ENCODE data around the gene H1-8. TPM values are rescaled to one million over a fixed set of nuclear protein-coding genes. Genes with fewer than 3 reads are reported as not detected.
"Not testable (repeated sequence)": the region's sequence is repeated elsewhere in the genome, so short reads cannot be mapped to it uniquely, and the experiment has no call there.

Gene H1-8
- total RNA-seq, 1 experiment from 2014 or later, result not detected

DNA sequence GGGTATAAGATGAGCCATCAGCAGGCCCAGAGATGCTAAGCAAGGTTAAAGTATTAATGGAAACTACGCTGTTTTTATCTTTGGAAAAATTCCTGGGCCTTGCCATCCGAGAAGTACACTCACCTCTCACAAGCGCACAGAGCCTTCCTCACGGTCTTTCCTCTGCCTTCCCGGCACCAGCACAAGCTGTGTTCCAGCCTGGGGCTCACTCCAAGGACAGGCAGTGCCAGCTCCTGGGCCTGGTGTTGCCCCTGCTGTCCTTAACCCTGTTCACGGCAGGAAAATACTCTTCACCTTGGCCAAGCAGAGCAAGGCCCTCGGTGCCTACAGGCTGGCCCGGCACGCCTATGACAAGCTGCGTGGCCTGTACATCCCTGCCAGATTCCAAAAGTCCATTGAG is 28.9 kb upstream of the H1-8 start:
- no peak overlapping the region for H2AFZ ChIP-seq
- no peaks in the 10 kb centered on the region for H3K36me3 ChIP-seq (ENCODE audit: low read depth)
- TF ChIP-seq, protein P1, sequence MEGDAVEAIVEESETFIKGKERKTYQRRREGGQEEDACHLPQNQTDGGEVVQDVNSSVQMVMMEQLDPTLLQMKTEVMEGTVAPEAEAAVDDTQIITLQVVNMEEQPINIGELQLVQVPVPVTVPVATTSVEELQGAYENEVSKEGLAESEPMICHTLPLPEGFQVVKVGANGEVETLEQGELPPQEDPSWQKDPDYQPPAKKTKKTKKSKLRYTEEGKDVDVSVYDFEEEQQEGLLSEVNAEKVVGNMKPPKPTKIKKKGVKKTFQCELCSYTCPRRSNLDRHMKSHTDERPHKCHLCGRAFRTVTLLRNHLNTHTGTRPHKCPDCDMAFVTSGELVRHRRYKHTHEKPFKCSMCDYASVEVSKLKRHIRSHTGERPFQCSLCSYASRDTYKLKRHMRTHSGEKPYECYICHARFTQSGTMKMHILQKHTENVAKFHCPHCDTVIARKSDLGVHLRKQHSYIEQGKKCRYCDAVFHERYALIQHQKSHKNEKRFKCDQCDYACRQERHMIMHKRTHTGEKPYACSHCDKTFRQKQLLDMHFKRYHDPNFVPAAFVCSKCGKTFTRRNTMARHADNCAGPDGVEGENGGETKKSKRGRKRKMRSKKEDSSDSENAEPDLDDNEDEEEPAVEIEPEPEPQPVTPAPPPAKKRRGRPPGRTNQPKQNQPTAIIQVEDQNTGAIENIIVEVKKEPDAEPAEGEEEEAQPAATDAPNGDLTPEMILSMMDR (conservative IDR thresholded peaks at IDR 0.05), result no peak
- no peak for TF ChIP-seq EZH2 (IDR thresholded peaks at IDR 0.05; ENCODE audit: low read depth)
- no peaks in the 10 kb centered on the region for H3K27me3 ChIP-seq (ENCODE audit: insufficient read depth, low read depth)
- DNase-seq, result no peak
- H3K9me2 ChIP-seq (ENCODE audit: insufficient read depth), result no peaks in the 10 kb centered on the region
- H3K4me3 ChIP-seq, result no peak overlapping the region
- no peaks in the 10 kb centered on the region for H3K79me2 ChIP-seq (ENCODE audit: low read depth)
- H3K27ac ChIP-seq, result no peak overlapping the region
- no TSS peak for BruUV-seq (replicated peaks)
- no peaks in the 10 kb centered on the region for H4K20me1 ChIP-seq (ENCODE audit: insufficient read depth)
- H3K9me3 ChIP-seq (ENCODE audit: insufficient read depth, low read depth), result no peaks in the 10 kb centered on the region
- no peak overlapping the region for H3K4me2 ChIP-seq
- ChIA-PET POLR2A (ENCODE audit: unreplicated experiment) (no interaction called here), CTCF (no interaction called here)
- intact Hi-C loops (cut with micrococcal nuclease; ENCODE audit: unreplicated experiment), result no loop called here
- H3F3A ChIP-seq (ENCODE audit: insufficient read depth, low read depth), result no peaks in the 10 kb centered on the region
- no peaks in the 10 kb centered on the region for H3K4me1 ChIP-seq (replicated peaks; ENCODE audit: insufficient read depth)

DNA sequence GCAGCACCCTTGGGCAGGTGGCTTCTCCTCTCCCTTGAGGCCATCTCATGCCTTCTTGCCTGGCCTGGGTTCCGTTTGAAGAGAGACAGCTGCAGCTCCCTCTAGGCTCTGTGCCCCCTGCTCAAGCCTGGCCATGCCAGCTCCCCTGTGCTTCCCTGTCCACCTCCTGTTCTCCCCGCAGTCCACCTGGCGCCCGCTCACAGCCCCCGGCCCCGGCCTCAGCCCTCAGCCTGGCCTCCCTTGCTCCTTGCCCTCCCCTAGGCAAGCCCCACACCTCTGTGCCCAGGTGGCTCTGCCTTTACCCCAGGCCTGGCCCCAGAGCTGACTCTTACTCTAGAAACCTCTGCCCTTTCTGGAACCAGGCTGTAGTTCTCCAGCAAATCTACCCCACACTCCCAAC is 28.4 kb upstream of the H1-8 start:
- H3K9me2 ChIP-seq (ENCODE audit: insufficient read depth), result no peaks in the 10 kb centered on the region
- H4K20me1 ChIP-seq (ENCODE audit: insufficient read depth), result no peaks in the 10 kb centered on the region
- intact Hi-C loops (cut with micrococcal nuclease; ENCODE audit: unreplicated experiment), result no loop called here
- BruUV-seq (replicated peaks), result no TSS peak
- H3K79me2 ChIP-seq (ENCODE audit: low read depth), result no peaks in the 10 kb centered on the region
- no peaks in the 10 kb centered on the region for H3K27me3 ChIP-seq (ENCODE audit: insufficient read depth, low read depth)
- no peaks in the 10 kb centered on the region for H3K9me3 ChIP-seq (ENCODE audit: insufficient read depth, low read depth)
- H3F3A ChIP-seq (ENCODE audit: insufficient read depth, low read depth), result no peaks in the 10 kb centered on the region
- no peak overlapping the region for H3K4me3 ChIP-seq
- ChIA-PET CTCF (no interaction called here), POLR2A (ENCODE audit: unreplicated experiment) (no interaction called here)
- no peak overlapping the region for H3K27ac ChIP-seq
- no peaks in the 10 kb centered on the region for H3K4me1 ChIP-seq (replicated peaks; ENCODE audit: insufficient read depth)
- no peak overlapping the region for H3K4me2 ChIP-seq
- DNase-seq, result no peak
- H3K36me3 ChIP-seq (ENCODE audit: low read depth), result no peaks in the 10 kb centered on the region
- H2AFZ ChIP-seq, result no peak overlapping the region
- no peak for TF ChIP-seq EZH2 (IDR thresholded peaks at IDR 0.05; ENCODE audit: low read depth)
- TF ChIP-seq, protein P1 (conservative IDR thresholded peaks at IDR 0.05), result no peak

DNA sequence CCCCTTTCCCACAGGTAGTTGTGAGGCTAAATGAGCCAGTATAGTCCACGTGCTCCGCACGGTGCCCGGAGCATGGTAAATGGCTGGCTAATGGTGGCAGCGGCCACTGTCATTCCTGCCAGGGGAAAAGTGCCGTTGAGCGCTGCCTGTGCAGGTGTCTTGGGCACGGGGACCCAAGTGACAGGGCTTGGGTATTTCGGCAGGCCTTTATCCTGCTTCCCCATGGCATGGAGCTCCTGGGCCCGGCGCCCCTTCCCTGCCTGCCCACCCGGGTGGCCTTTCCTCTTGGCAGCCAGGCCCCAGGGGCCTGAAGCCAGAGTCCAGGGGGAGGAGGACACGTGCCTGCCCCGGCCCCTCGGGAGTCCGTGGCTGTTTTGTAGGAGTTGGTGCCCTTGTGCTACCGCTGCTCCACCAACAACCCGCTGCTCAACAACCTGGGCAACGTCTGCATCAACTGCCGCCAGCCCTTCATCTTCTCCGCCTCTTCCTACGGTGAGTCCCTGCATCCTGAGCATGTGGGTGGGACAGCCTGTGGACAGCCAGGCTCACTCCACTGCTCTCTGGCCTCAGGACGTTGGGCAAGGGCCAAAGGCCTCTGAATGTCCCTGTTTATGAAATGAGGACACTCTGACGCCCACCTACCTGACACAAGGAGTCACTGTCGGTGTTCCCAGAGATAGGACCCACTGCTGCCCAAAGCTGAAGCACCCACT is 27.7 kb upstream of the H1-8 start:
- CTCF ChIA-PET, H3K4me3 ChIP-seq: not testable (repeated sequence)

DNA sequence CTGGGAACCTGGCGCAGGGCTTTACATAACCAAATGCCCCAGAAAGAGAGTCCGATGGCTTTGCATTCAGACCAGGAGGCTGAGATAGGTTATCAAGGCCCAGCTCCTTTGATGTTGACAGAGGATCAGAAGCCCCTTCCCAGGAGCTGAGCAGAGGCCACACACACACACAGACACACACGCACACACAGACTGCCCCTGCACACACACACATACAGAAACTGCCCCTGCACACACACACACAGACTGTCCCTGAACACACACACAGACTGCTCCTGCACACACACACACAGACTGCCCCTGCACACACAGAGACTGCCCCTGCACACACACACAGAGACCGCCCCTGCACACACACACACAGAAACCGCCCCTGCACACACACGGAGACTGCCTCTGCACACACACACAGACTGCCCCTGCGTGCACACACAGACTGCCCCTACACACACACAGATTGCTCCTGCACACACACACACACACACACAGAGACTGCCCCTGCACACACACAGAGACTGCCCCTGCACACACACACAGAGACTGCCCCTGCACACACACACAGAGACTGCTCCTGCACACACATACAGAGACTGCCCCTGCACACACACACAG is 27.0 kb upstream of the H1-8 start:
- BruUV-seq (replicated peaks); H4K20me1 ChIP-seq (ENCODE audit: insufficient read depth); H3K36me3 ChIP-seq (ENCODE audit: low read depth); H3K4me3 ChIP-seq; H3K9me2 ChIP-seq (ENCODE audit: insufficient read depth); H3K4me2 ChIP-seq; H3K9me3 ChIP-seq (ENCODE audit: insufficient read depth, low read depth); intact Hi-C loops (cut with micrococcal nuclease; ENCODE audit: unreplicated experiment); H2AFZ ChIP-seq; DNase-seq; H3K4me1 ChIP-seq (replicated peaks; ENCODE audit: insufficient read depth); H3F3A ChIP-seq (ENCODE audit: insufficient read depth, low read depth); H3K27me3 ChIP-seq (ENCODE audit: insufficient read depth, low read depth); CTCF ChIA-PET; POLR2A ChIA-PET (ENCODE audit: unreplicated experiment); H3K79me2 ChIP-seq (ENCODE audit: low read depth); H3K27ac ChIP-seq: not testable (repeated sequence)

More for the DNA sequence above, 27.7 kb upstream of the H1-8 start:
- H3K36me3 ChIP-seq (ENCODE audit: low read depth); DNase-seq; H3K9me3 ChIP-seq (ENCODE audit: insufficient read depth, low read depth); intact Hi-C loops (cut with micrococcal nuclease; ENCODE audit: unreplicated experiment); H3K27ac ChIP-seq; H2AFZ ChIP-seq; H3K4me1 ChIP-seq (replicated peaks; ENCODE audit: insufficient read depth); POLR2A ChIA-PET (ENCODE audit: unreplicated experiment); H3F3A ChIP-seq (ENCODE audit: insufficient read depth, low read depth); H3K79me2 ChIP-seq (ENCODE audit: low read depth); H3K4me2 ChIP-seq; H4K20me1 ChIP-seq (ENCODE audit: insufficient read depth); BruUV-seq (replicated peaks); H3K27me3 ChIP-seq (ENCODE audit: insufficient read depth, low read depth); H3K9me2 ChIP-seq (ENCODE audit: insufficient read depth): not testable (repeated sequence)
